Mammary epithelial cell (primary cell): ENCODE data around the gene TGDS.

ENCODE experiments used
- CTCF ChIP-seq, 2 donors: IDR thresholded peaks in 1 of 2; conservative IDR thresholded peaks in 1 of 2; 2 replicates each; pipeline ENCODE4 v1.5.1; 2011 to 2012; ENCODE audit warnings: inconsistent platforms in 2 of 2, low read length in 2 of 2, mild to moderate bottlenecking in 2 of 2, control low read depth in 1 of 2, low read depth in 1 of 2; ENCODE audit not compliant: insufficient read depth in 1 of 2; ENCODE audit errors: extremely low read depth in 1 of 2
- EZH2 ChIP-seq: IDR thresholded peaks from 2 replicates; pipeline ENCODE4 v1.6.1; 2012; ENCODE audit warnings: low read length, inconsistent platforms, borderline replicate concordance

DNA sequence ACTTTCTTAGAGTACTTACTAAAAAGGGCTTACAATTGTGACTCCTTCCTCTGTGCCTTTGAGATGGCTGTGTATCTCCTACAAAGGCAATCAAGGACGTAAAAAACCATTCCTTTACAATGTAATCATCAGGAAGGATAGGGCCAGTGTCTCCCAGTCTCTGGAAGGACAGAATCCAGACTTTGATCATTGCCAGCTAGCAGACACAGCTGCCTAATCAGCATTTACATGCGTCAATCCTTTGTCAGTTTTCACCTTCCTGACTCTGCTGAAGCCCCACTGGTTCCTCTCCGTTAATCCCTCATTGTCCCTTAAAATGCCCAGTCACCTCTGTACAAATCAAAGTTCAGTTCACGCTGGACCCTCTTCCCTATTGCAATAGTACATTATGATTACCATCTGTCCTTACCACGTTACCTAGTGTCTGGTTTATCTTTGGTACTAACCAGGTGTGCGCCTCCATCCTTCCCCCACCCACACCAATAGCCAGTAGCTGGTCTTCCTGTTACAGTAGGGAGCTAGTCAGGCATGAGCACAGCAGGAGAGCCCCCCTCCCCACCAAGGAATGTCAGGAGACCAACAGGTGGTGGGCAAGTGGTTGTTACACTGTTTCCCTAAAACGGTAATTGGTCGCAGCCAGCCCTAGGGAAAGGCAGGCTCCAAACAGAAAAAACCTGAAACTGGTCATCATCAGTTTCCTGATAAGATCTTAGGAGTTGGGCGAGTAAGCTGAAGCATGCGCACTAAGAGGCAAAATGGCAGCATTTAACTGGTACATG is 49.7 kb downstream of the TGDS start:
- TF ChIP-seq EZH2 (no peak), CTCF (conservative IDR thresholded peaks at IDR 0.05 in 1 of 2, IDR thresholded peaks at IDR 0.05 in 1 of 2; ENCODE audit: extremely low read depth in 1 of 2, insufficient read depth in 1 of 2, low read depth in 1 of 2, low read length in 2 of 2) (no peak)
